HepG2 (cell line): Measurements from ENCODE around the gene YBX2. TPM values are rescaled to one million over a fixed set of nuclear protein-coding genes. Genes with fewer than 3 reads are reported as not detected.
A peak's percentile ranks its signal among the peaks of the same experiment; 100 is the strongest.

Experiments
- ATF1 ChIP-seq: IDR thresholded peaks from 2 replicates; pipeline ENCODE4 v1.6.1; 2016; ENCODE audit warnings: mild to moderate bottlenecking, control low read depth
- HNRNPK ChIP-seq: fragments of 200-400 bp; formaldehyde crosslinking; IDR thresholded peaks from 2 replicates; pipeline ENCODE4 v1.6.1; 2018; ENCODE audit warnings: low read length, low read depth, moderate library complexity, mild to moderate bottlenecking; ENCODE audit not compliant: poor library complexity, severe bottlenecking
- PRMT3 ChIP-seq: sonication (generic); formaldehyde crosslinking; IDR thresholded peaks from 2 replicates; pipeline ENCODE4 v1.8.1; 2022; ENCODE audit warnings: low read depth, mild to moderate bottlenecking, moderate library complexity, missing genetic modification reagents, borderline replicate concordance
- SRSF1 ChIP-seq: fragments of 200-400 bp; formaldehyde crosslinking; optimal IDR thresholded peaks from 2 replicates; pipeline ENCODE3; 2017; ENCODE audit warnings: mild to moderate bottlenecking, low read depth, low read length, moderate library complexity
- ZNF143 ChIP-seq: sonication (generic); formaldehyde crosslinking; IDR thresholded peaks from 2 replicates; pipeline ENCODE4 v1.4.0; 2020; ENCODE audit warnings: missing genetic modification reagents
- ZNF20 ChIP-seq: sonication (generic); formaldehyde crosslinking; IDR thresholded peaks from 2 replicates; pipeline ENCODE4 v1.4.0; 2020; ENCODE audit warnings: mild to moderate bottlenecking, moderate library complexity, missing genetic modification reagents
- ZNF562 ChIP-seq: sonication (generic); formaldehyde crosslinking; IDR thresholded peaks from 2 replicates; pipeline ENCODE4 v1.8.0; 2022; ENCODE audit warnings: missing genetic modification reagents, borderline replicate concordance
- ZNF782 ChIP-seq: sonication (generic); formaldehyde crosslinking; IDR thresholded peaks from 2 replicates; pipeline ENCODE4 v1.4.0; 2020; ENCODE audit warnings: missing genetic modification reagents, mild to moderate bottlenecking, borderline replicate concordance
- polyA plus RNA-seq, 8 experiments: library from polyadenylated mRNA; depleted of rRNA in 3 of 8; stranded (reverse) in 7 of 8; unstranded in 1 of 8; fragments of >200 nt; fragmentation: Illumina TruSeq in 4 of 8; extraction: Trizol in 4 of 8; gene quantifications; 2 replicates each; pipeline versions ENCODE4 v1.2.1 to v1.2.3, GENCODE V29; 2011 to 2016; ENCODE audit warnings: low read depth in 4 of 8, missing spikeins in 1 of 8, mixed read lengths in 1 of 8; ENCODE audit not compliant: insufficient read depth in 1 of 8
- total RNA-seq, 5 experiments: library from RNA; depleted of rRNA; stranded (reverse); fragments of >200 nt; fragmentation: Illumina TruSeq; extraction: Trizol; gene quantifications; 2 replicates each; pipeline ENCODE4 v1.2.3, GENCODE V29; 2016; ENCODE audit warnings: low read depth in 1 of 5
- TF ChIP-seq, protein P1 (sequence below): sonication (generic); formaldehyde crosslinking; IDR thresholded peaks from 2 replicates; pipeline ENCODE4 v1.5.0; 2020; ENCODE audit warnings: mild to moderate bottlenecking, missing genetic modification reagents, borderline replicate concordance
- TF ChIP-seq, protein P2 (sequence below), 2 experiments: sonication (generic) in 1 of 2; formaldehyde crosslinking in 1 of 2; IDR thresholded peaks; 2 replicates each; pipeline versions ENCODE4 v1.4.0 to v1.6.1; 2016 to 2020; ENCODE audit warnings: borderline replicate concordance in 1 of 2, low read depth in 1 of 2, mild to moderate bottlenecking in 1 of 2, missing genetic modification reagents in 1 of 2
- TF ChIP-seq, protein P3 (sequence below): sonication (generic); formaldehyde crosslinking; IDR thresholded peaks from 2 replicates; pipeline ENCODE4 v1.5.1; 2020; ENCODE audit warnings: mild to moderate bottlenecking, missing genetic modification reagents, moderate library complexity
- TF ChIP-seq, protein P4 (sequence below): sonication (generic); formaldehyde crosslinking; IDR thresholded peaks from 2 replicates; pipeline ENCODE4 v1.5.0; 2020; ENCODE audit warnings: missing genetic modification reagents

Gene YBX2
- total and polyA plus RNA-seq, 2 of the 13 experiments (the other 11 are each of a cell fraction or from before 2014, with no cell fraction given): 0.12 to 0.22 TPM

DNA sequence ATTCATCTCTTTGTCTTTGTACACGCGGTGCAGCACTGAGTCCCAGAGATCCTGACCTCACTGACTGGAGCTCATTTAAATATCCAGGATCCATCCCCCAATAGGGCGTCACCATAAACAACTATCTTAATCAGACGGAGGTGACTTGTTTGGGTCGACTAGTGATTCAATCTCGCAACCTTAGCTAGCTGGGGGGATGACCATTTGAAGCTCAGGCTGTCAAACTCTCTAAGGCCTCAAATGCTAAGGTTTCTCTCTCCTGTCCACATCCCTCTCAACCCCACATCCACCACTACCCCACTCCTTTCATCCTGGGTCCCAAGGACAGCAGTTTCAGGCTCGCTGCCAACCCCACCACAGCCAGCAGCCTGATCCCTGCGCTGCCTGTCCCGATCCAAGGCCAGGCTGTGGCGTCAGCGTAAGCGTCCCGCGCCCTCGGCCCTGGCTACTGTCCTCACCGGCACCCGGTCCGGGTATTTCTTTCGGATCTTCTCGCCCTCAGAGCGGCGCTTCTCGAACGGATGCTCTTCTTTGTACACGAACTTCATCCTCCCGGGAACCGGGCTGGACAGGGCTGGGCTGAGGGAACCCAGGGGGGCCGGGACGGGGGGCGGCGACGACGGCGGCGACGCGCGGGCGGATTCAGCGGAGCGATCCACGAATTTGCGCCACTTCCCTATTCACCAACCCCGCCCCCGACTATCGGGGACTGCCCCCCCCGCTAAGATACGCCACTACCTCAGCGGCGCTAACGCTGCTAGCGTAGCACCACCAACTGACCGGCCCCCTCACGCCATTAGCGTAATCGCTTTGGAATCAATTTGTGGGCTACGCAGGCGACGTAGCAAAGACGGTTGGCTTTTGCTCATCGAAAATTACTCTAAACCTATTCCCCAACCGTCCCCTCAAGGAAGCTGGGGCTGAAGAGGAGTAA lies 52.4 kb downstream of the YBX2 start, which contains the start of gene GABARAP (continued):
- TF ChIP-seq, protein P1, sequence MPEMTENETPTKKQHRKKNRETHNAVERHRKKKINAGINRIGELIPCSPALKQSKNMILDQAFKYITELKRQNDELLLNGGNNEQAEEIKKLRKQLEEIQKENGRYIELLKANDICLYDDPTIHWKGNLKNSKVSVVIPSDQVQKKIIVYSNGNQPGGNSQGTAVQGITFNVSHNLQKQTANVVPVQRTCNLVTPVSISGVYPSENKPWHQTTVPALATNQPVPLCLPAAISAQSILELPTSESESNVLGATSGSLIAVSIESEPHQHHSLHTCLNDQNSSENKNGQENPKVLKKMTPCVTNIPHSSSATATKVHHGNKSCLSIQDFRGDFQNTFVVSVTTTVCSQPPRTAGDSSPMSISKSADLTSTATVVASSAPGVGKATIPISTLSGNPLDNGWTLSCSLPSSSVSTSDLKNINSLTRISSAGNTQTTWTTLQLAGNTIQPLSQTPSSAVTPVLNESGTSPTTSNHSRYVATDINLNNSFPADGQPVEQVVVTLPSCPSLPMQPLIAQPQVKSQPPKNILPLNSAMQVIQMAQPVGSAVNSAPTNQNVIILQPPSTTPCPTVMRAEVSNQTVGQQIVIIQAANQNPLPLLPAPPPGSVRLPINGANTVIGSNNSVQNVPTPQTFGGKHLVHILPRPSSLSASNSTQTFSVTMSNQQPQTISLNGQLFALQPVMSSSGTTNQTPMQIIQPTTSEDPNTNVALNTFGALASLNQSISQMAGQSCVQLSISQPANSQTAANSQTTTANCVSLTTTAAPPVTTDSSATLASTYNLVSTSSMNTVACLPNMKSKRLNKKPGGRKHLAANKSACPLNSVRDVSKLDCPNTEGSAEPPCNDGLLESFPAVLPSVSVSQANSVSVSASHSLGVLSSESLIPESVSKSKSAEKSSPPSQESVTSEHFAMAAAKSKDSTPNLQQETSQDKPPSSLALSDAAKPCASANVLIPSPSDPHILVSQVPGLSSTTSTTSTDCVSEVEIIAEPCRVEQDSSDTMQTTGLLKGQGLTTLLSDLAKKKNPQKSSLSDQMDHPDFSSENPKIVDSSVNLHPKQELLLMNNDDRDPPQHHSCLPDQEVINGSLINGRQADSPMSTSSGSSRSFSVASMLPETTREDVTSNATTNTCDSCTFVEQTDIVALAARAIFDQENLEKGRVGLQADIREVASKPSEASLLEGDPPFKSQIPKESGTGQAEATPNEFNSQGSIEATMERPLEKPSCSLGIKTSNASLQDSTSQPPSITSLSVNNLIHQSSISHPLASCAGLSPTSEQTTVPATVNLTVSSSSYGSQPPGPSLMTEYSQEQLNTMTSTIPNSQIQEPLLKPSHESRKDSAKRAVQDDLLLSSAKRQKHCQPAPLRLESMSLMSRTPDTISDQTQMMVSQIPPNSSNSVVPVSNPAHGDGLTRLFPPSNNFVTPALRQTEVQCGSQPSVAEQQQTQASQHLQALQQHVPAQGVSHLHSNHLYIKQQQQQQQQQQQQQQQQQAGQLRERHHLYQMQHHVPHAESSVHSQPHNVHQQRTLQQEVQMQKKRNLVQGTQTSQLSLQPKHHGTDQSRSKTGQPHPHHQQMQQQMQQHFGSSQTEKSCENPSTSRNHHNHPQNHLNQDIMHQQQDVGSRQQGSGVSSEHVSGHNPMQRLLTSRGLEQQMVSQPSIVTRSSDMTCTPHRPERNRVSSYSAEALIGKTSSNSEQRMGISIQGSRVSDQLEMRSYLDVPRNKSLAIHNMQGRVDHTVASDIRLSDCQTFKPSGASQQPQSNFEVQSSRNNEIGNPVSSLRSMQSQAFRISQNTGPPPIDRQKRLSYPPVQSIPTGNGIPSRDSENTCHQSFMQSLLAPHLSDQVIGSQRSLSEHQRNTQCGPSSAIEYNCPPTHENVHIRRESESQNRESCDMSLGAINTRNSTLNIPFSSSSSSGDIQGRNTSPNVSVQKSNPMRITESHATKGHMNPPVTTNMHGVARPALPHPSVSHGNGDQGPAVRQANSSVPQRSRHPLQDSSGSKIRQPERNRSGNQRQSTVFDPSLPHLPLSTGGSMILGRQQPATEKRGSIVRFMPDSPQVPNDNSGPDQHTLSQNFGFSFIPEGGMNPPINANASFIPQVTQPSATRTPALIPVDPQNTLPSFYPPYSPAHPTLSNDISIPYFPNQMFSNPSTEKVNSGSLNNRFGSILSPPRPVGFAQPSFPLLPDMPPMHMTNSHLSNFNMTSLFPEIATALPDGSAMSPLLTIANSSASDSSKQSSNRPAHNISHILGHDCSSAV (CRISPR knock-in tag): no peak
- no peak for TF ChIP-seq ZNF20 (CRISPR knock-in tag)
- no peak for TF ChIP-seq PRMT3 (CRISPR knock-in tag)
- TF ChIP-seq, protein P2, sequence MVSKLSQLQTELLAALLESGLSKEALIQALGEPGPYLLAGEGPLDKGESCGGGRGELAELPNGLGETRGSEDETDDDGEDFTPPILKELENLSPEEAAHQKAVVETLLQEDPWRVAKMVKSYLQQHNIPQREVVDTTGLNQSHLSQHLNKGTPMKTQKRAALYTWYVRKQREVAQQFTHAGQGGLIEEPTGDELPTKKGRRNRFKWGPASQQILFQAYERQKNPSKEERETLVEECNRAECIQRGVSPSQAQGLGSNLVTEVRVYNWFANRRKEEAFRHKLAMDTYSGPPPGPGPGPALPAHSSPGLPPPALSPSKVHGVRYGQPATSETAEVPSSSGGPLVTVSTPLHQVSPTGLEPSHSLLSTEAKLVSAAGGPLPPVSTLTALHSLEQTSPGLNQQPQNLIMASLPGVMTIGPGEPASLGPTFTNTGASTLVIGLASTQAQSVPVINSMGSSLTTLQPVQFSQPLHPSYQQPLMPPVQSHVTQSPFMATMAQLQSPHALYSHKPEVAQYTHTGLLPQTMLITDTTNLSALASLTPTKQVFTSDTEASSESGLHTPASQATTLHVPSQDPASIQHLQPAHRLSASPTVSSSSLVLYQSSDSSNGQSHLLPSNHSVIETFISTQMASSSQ (IDR thresholded peaks at IDR 0.05; ENCODE audit: low read depth): no peak
- TF ChIP-seq, protein P2 (CRISPR knock-in tag; IDR thresholded peaks at IDR 0.05; ENCODE audit: borderline replicate concordance): no peak
- peak; percentile 10; the same call in 1 of the 2 replicates for TF ChIP-seq ZNF143
- no peak for TF ChIP-seq HNRNPK
- no peak for TF ChIP-seq ZNF562 (CRISPR knock-in tag)
- TF ChIP-seq, protein P3, sequence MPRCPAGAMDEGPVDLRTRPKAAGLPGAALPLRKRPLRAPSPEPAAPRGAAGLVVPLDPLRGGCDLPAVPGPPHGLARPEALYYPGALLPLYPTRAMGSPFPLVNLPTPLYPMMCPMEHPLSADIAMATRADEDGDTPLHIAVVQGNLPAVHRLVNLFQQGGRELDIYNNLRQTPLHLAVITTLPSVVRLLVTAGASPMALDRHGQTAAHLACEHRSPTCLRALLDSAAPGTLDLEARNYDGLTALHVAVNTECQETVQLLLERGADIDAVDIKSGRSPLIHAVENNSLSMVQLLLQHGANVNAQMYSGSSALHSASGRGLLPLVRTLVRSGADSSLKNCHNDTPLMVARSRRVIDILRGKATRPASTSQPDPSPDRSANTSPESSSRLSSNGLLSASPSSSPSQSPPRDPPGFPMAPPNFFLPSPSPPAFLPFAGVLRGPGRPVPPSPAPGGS (CRISPR knock-in tag): no peak
- TF ChIP-seq SRSF1: peak; percentile 98
- TF ChIP-seq ATF1: no peak
- TF ChIP-seq, protein P4, sequence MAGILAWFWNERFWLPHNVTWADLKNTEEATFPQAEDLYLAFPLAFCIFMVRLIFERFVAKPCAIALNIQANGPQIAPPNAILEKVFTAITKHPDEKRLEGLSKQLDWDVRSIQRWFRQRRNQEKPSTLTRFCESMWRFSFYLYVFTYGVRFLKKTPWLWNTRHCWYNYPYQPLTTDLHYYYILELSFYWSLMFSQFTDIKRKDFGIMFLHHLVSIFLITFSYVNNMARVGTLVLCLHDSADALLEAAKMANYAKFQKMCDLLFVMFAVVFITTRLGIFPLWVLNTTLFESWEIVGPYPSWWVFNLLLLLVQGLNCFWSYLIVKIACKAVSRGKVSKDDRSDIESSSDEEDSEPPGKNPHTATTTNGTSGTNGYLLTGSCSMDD (CRISPR knock-in tag): no peak
- no peak; the same call in 1 of the 2 replicates for TF ChIP-seq ZNF782 (CRISPR knock-in tag)
